Pancreas (tissue), 10 donors: ENCODE results near the gene CRISP2. TPM values are rescaled to one million over a fixed set of nuclear protein-coding genes. Genes with fewer than 3 reads are reported as not detected.

Source experiments
- ATAC-seq, 4 donors: fragments of 200-7000 bp; cut with Tn5 transposase; one replicate each; pipeline versions ENCODE4 v1.8.0 to v1.9.1; 2020; ENCODE audit warnings: mild to moderate bottlenecking in 4 of 4, moderate library complexity in 4 of 4
- DNase-seq, 6 donors: peaks; one replicate each; pipeline ENCODE4 v3.0.0-alpha.2; 2020
- FAIRE-seq: peaks from 2 replicates; lab custom pipeline; 2012; peaks lifted over from hg19 to GRCh38; lab: Jason Lieb, UNC
- H3K27ac ChIP-seq, 4 donors: fragments of 200-600 bp; sonication (generic); 1 replicate in 3 of 4; 2 replicates in 1 of 4; pipeline versions ENCODE4 v1.5.0 to v1.8.0; 2020
- H3K27me3 ChIP-seq, 4 donors: fragments of 200-600 bp; one replicate each; pipeline ENCODE4 v1.8.0; 2021
- H3K36me3 ChIP-seq, 3 donors: fragments of 200-600 bp; sonication (generic) in 1 of 3; one replicate each; pipeline versions ENCODE4 v1.5.0 to v1.8.0; 2020 to 2021
- H3K4me1 ChIP-seq, 3 donors: fragments of 200-600 bp; one replicate each; pipeline ENCODE4 v1.8.0; 2021
- H3K4me3 ChIP-seq, 4 donors: fragments of 200-600 bp; sonication (generic) in 2 of 4; one replicate each; pipeline versions ENCODE4 v1.5.0 to v1.8.0; 2020 to 2021
- H3K9me3 ChIP-seq, 4 donors: fragments of 200-600 bp; one replicate each; pipeline ENCODE4 v1.8.0; 2021
- CTCF ChIP-seq, 4 donors: fragments of 200-600 bp; sonication (generic) in 3 of 4; IDR thresholded peaks; one replicate each; pipeline versions ENCODE4 v1.5.0 to v1.8.0; 2021; ENCODE audit warnings: antibody characterized with exemption in 4 of 4
- WGBS, 2 donors: extraction: QIAGEN DNeasy Blood & Tissue Kit; methylation state at CpG; one replicate each; pipeline ENCODE4 v1.1.7; 2013; 5-methylcytosine and 5-hydroxymethylcytosine counted together
- intact Hi-C, 3 donors: fragments of 100-400 bp; cut with DNase I; formaldehyde crosslinking; loops; one replicate each; pipeline versions ENCODE4 v1.11.1 to v1.14.2; 2022
- polyA plus RNA-seq, 2 donors: library from polyadenylated mRNA; stranded (reverse); fragments of 200-250 nt; gene quantifications; one replicate each; pipeline ENCODE4 v1.2.3, GENCODE V29; 2013
- total RNA-seq, 6 donors: library from RNA; stranded (reverse); fragmentation: NEBNext Ultra II Directional in 4 of 6; extraction: Animal tissue kit (Norgen Biotek cat#: 25700) in 4 of 6; gene quantifications; one replicate each; pipeline versions ENCODE4 v1.2.1 to v1.2.4, GENCODE V29; 2021 to 2023
- donor health status: healthy with polysubstance abuse.
- donor health status: DM: no; HTN: no; CAD: no; lungs with moderate emphysema.
- donor health status: DM: no; HTN: no; CAD: no.
- donor health status: control.
- donor health status: control.
- donor health status: Bipolar disorder and iron deficiency.
- donor health status: DM: yes; HTN: yes; CAD: no.
- donor health status: DM: no; HTN: no; CAD: no.
- donor health status: DM: no; HTN: no; CAD: no.
- donor health status: DM: yes; HTN: yes; CAD: no.

Gene CRISP2
- total and polyA plus RNA-seq, 8 donors, result 0.12 to 0.96 (median 0.22) TPM; not detected in 1

- H3K27ac ChIP-seq, result no peak overlapping the region
- H3K9me3 ChIP-seq, result no peaks in the 10 kb centered on the region
- H3K27me3 ChIP-seq, result peaks cover 0 to 5% (median 0%) of the 10 kb centered on the region in 4 donors
- no peak for FAIRE-seq
- intact Hi-C loops, result no loop called here
- no peak for TF ChIP-seq CTCF (IDR thresholded peaks at IDR 0.05)
- no peaks in the 10 kb centered on the region for H3K36me3 ChIP-seq
- 59 to 68% methylated on average over 2 of the region's 2 CpGs for WGBS, 2 donors
- DNase-seq, result no peak
- H3K4me3 ChIP-seq, result no peak overlapping the region
- ATAC-seq, result no peak
- no peaks in the 10 kb centered on the region for H3K4me1 ChIP-seq
Measured at GRCh38 chr6:49653438-49653837, 59.9 kb downstream of the CRISP2 start.

GRCh38 chr6:49651239-49651638 is 62.1 kb downstream of the CRISP2 start:
- Histone ChIP-seq H3K4me1 (no peaks in the 10 kb centered on the region), H3K9me3 (no peaks in the 10 kb centered on the region), H3K36me3 (no peaks in the 10 kb centered on the region), H3K27me3 (peaks cover 0 to 5% (median 0%) of the 10 kb centered on the region in 4 donors), H3K4me3 (no peak overlapping the region), H3K27ac (no peak overlapping the region)
- intact Hi-C loops, result no loop called here
- WGBS, 2 donors, result 67 to 79% methylated on average over 2 of the region's 2 CpGs
- TF ChIP-seq CTCF (IDR thresholded peaks at IDR 0.05), result no peak
- FAIRE-seq (no peak), DNase-seq (no peak), ATAC-seq (no peak)

- no peak for TF ChIP-seq CTCF (IDR thresholded peaks at IDR 0.05)
- Histone ChIP-seq H3K27me3 (no peaks in the 10 kb centered on the region), H3K9me3 (no peaks in the 10 kb centered on the region), H3K27ac (no peak overlapping the region), H3K4me3 (no peak overlapping the region), H3K4me1 (no peaks in the 10 kb centered on the region), H3K36me3 (no peaks in the 10 kb centered on the region)
- ATAC-seq (no peak), DNase-seq (no peak), FAIRE-seq (no peak)
- 68 to 81% methylated on average over 1 of the region's 1 CpG for WGBS, 2 donors
- intact Hi-C loops, result no loop called here
Measured at GRCh38 chr6:49649988-49650387, 63.4 kb downstream of the CRISP2 start.

- Histone ChIP-seq H3K4me3 (no peak overlapping the region), H3K9me3 (no peaks in the 10 kb centered on the region), H3K4me1 (no peaks in the 10 kb centered on the region), H3K27ac (no peak overlapping the region), H3K36me3 (no peaks in the 10 kb centered on the region), H3K27me3 (no peaks in the 10 kb centered on the region)
- no peak for TF ChIP-seq CTCF (IDR thresholded peaks at IDR 0.05)
- DNase-seq (no peak), FAIRE-seq (no peak), ATAC-seq (no peak)
- intact Hi-C loops, result no loop called here
Measured at GRCh38 chr6:49648036-49648435, 65.3 kb downstream of the CRISP2 start.

- DNase-seq (no peak), FAIRE-seq (no peak), ATAC-seq (no peak)
- no peak overlapping the region for H3K4me3 ChIP-seq
- 76 to 89% methylated on average over 2 of the region's 2 CpGs for WGBS, 2 donors
- no peak for TF ChIP-seq CTCF (IDR thresholded peaks at IDR 0.05)
- H3K27me3 ChIP-seq, result no peaks in the 10 kb centered on the region
- H3K4me1 ChIP-seq, result no peaks in the 10 kb centered on the region
- H3K36me3 ChIP-seq, result no peaks in the 10 kb centered on the region
- intact Hi-C loops, result no loop called here
- no peak overlapping the region for H3K27ac ChIP-seq
- H3K9me3 ChIP-seq, result no peaks in the 10 kb centered on the region
Measured at GRCh38 chr6:49647476-49647875, 65.9 kb downstream of the CRISP2 start.
